HepG2 (cell line): Measurements from ENCODE around the gene CAMK4. TPM values are rescaled to one million over a fixed set of nuclear protein-coding genes. Genes with fewer than 3 reads are reported as not detected.

Source experiments
- ATAC-seq: fragments of 200-7000 bp; cut with Tn5 transposase; 3 replicates; pipeline ENCODE4 v1.9.1; 2020; ENCODE audit warnings: mild to moderate bottlenecking, moderate library complexity
- BruUV-seq: library from RNA; stranded (reverse); fragments of 400-500 nt; replicated peaks from 2 replicates; lab custom pipeline; 2021; lab: Mats Ljungman, UMichigan
- CTCF ChIA-PET: fragments of 300-600 bp; formaldehyde crosslinking; extraction: SDS; loops from one replicate; lab custom pipeline; 2021; ENCODE audit warnings: low total read pairs, inconsistent platforms, low intra/inter-chr PET ratio; lab: Yijun Ruan, JAX
- POLR2A ChIA-PET: fragments of 350-600 bp; sonication (Branson Sonifier 250); formaldehyde crosslinking; loops from one replicate; lab custom pipeline; 2020; ENCODE audit warnings: antibody characterized with exemption, inconsistent platforms; lab: Yijun Ruan, JAX
- DNase-seq: peaks from one replicate; pipeline ENCODE4 v3.0.0-alpha.2; 2015; ENCODE audit warnings: low spot score
- FAIRE-seq: peaks from 3 replicates; lab custom pipeline; 2011; peaks lifted over from hg19 to GRCh38; lab: Jason Lieb, UNC
- H2AFZ ChIP-seq: one replicate; pipeline ENCODE4 v1.6.1; 2011; ENCODE audit warnings: low read length, inconsistent platforms
- H3K27ac ChIP-seq: fragments of 300-600 bp; 3 replicates; pipeline ENCODE4 v1.8.0; 2011; ENCODE audit warnings: mixed run types, mild to moderate bottlenecking, mixed read lengths, low read length, inconsistent platforms; ENCODE audit not compliant: insufficient read depth; ENCODE audit errors: extremely low read length
- H3K27me3 ChIP-seq, 2 experiments: fragments of 200-600 bp in 1 of 2; 2 replicates in 1 of 2; 3 replicates in 1 of 2; pipeline versions ENCODE4 v1.6.0 to v1.8.0; 2011; ENCODE audit warnings: low read length in 2 of 2, mild to moderate bottlenecking in 2 of 2, moderate library complexity in 2 of 2, inconsistent platforms in 1 of 2; ENCODE audit not compliant: insufficient read depth in 2 of 2, control insufficient read depth in 1 of 2
- H3K36me3 ChIP-seq, 2 experiments: fragments of 200-600 bp in 1 of 2; replicated peaks in 1 of 2; 2 replicates in 1 of 2; 3 replicates in 1 of 2; pipeline versions ENCODE4 v1.5.1 to v1.8.0; 2011; ENCODE audit warnings: low read length in 2 of 2, inconsistent platforms in 1 of 2; ENCODE audit not compliant: insufficient read depth in 2 of 2, control insufficient read depth in 1 of 2
- H3K4me1 ChIP-seq: 2 replicates; pipeline ENCODE4 v1.5.1; 2012; ENCODE audit warnings: low read length, inconsistent platforms; ENCODE audit not compliant: insufficient read depth
- H3K4me2 ChIP-seq: 2 replicates; pipeline ENCODE4 v1.6.0; 2011; ENCODE audit warnings: low read depth, low read length, inconsistent platforms
- H3K4me3 ChIP-seq, 3 experiments: fragments of 200-600 bp in 1 of 3; sonication (generic), shearing (Covaris generic) in 1 of 3; replicated peaks in 1 of 3; 2 replicates each; pipeline ENCODE4 v1.5.1; 2011 to 2016; ENCODE audit warnings: low read length in 3 of 3, inconsistent platforms in 2 of 3, low read depth in 2 of 3, mild to moderate bottlenecking in 2 of 3, control low read depth in 1 of 3, mixed read lengths in 1 of 3; ENCODE audit not compliant: insufficient read depth in 1 of 3
- H3K79me2 ChIP-seq: one replicate; pipeline ENCODE4 v1.6.1; 2011; ENCODE audit warnings: low read length, inconsistent platforms; ENCODE audit not compliant: insufficient read depth
- H3K9ac ChIP-seq: 2 replicates; pipeline ENCODE4 v1.6.0; 2011; ENCODE audit warnings: mild to moderate bottlenecking, low read depth, low read length, inconsistent platforms; ENCODE audit not compliant: insufficient read depth
- H3K9me3 ChIP-seq: 2 replicates; pipeline ENCODE4 v1.5.1; 2012; ENCODE audit warnings: mild to moderate bottlenecking, low read length
- H4K20me1 ChIP-seq: 2 replicates; pipeline ENCODE4 v1.6.0; 2011; ENCODE audit warnings: inconsistent platforms, mild to moderate bottlenecking, low read length, moderate library complexity; ENCODE audit not compliant: insufficient read depth
- AHDC1 ChIP-seq: sonication (generic); formaldehyde crosslinking; IDR thresholded peaks from 2 replicates; pipeline ENCODE4 v1.5.1; 2020; ENCODE audit warnings: mild to moderate bottlenecking, missing genetic modification reagents, borderline replicate concordance
- ATAD3A ChIP-seq: sonication (generic); formaldehyde crosslinking; IDR thresholded peaks from 2 replicates; pipeline ENCODE4 v1.4.0; 2020; ENCODE audit warnings: missing genetic modification reagents
- FOXC1 ChIP-seq: sonication (generic); formaldehyde crosslinking; IDR thresholded peaks from 2 replicates; pipeline ENCODE4 v1.8.0; 2022; ENCODE audit warnings: mild to moderate bottlenecking, missing genetic modification reagents, borderline replicate concordance
- HNRNPLL ChIP-seq: fragments of 200-400 bp; formaldehyde crosslinking; IDR thresholded peaks from 2 replicates; pipeline ENCODE4 v1.6.1; 2017; ENCODE audit warnings: mild to moderate bottlenecking, low read depth, low read length; ENCODE audit not compliant: poor library complexity, severe bottlenecking
- RELA ChIP-seq: sonication (generic); formaldehyde crosslinking; IDR thresholded peaks from 2 replicates; pipeline ENCODE4 v1.4.0; 2020; ENCODE audit warnings: missing genetic modification reagents
- ZBTB10 ChIP-seq: sonication (generic); formaldehyde crosslinking; IDR thresholded peaks from 2 replicates; pipeline ENCODE4 v1.4.0; 2020; ENCODE audit warnings: missing genetic modification reagents, borderline replicate concordance
- ZBTB26 ChIP-seq: IDR thresholded peaks from 2 replicates; pipeline ENCODE4 v1.6.1; 2016; ENCODE audit warnings: missing compliant biosample characterization, missing genetic modification reagents, borderline replicate concordance
- ZFP1 ChIP-seq: IDR thresholded peaks from 2 replicates; pipeline ENCODE4 v1.6.1; 2016
- ZNF354B ChIP-seq: sonication (generic); formaldehyde crosslinking; IDR thresholded peaks from 2 replicates; pipeline ENCODE4 v1.8.0; 2022; ENCODE audit warnings: mild to moderate bottlenecking, missing genetic modification reagents
- ZNF619 ChIP-seq: sonication (generic); formaldehyde crosslinking; IDR thresholded peaks from 2 replicates; pipeline ENCODE4 v1.4.0; 2020; ENCODE audit warnings: mild to moderate bottlenecking, missing genetic modification reagents
- ZNF83 ChIP-seq: sonication (generic); formaldehyde crosslinking; IDR thresholded peaks from 2 replicates; pipeline ENCODE4 v1.4.0; 2020; ENCODE audit warnings: missing genetic modification reagents, mild to moderate bottlenecking, borderline replicate concordance
- ZZZ3 ChIP-seq: sonication (generic); formaldehyde crosslinking; IDR thresholded peaks from 2 replicates; pipeline ENCODE4 v1.4.0; 2020; ENCODE audit warnings: missing genetic modification reagents, mild to moderate bottlenecking, borderline replicate concordance
- WGBS: methylation state at CpG from one replicate; pipeline ENCODE4 v1.1.6; 2017; ENCODE audit warnings: low lambda C conversion rate; 5-methylcytosine and 5-hydroxymethylcytosine counted together
- in situ Hi-C: cut with HindIII; loops from 2 replicates; pipeline ENCODE4 v1.10.0; 2017; ENCODE audit warnings: low pct_unique_long_range_greater_than_20kb; ENCODE audit not compliant: extremely low pct_ligation_motif_present
- intact Hi-C: fragments of 100-400 bp; cut with micrococcal nuclease; formaldehyde crosslinking; loops from one replicate; pipeline ENCODE4 v1.10.0; 2022; ENCODE audit not compliant: unreplicated experiment
- polyA plus RNA-seq, 8 experiments: library from polyadenylated mRNA; depleted of rRNA in 3 of 8; stranded (reverse) in 7 of 8; unstranded in 1 of 8; fragments of >200 nt; fragmentation: Illumina TruSeq in 4 of 8; extraction: Trizol in 4 of 8; gene quantifications; 2 replicates each; pipeline versions ENCODE4 v1.2.1 to v1.2.3, GENCODE V29; 2011 to 2016; ENCODE audit warnings: low read depth in 4 of 8, missing spikeins in 1 of 8, mixed read lengths in 1 of 8; ENCODE audit not compliant: insufficient read depth in 1 of 8
- total RNA-seq, 5 experiments: library from RNA; depleted of rRNA; stranded (reverse); fragments of >200 nt; fragmentation: Illumina TruSeq; extraction: Trizol; gene quantifications; 2 replicates each; pipeline ENCODE4 v1.2.3, GENCODE V29; 2016; ENCODE audit warnings: low read depth in 1 of 5

The CAMK4 gene
- total and polyA plus RNA-seq, 2 of the 13 experiments (the other 11 are each of a cell fraction or from before 2014, with no cell fraction given) = not detected

DNA sequence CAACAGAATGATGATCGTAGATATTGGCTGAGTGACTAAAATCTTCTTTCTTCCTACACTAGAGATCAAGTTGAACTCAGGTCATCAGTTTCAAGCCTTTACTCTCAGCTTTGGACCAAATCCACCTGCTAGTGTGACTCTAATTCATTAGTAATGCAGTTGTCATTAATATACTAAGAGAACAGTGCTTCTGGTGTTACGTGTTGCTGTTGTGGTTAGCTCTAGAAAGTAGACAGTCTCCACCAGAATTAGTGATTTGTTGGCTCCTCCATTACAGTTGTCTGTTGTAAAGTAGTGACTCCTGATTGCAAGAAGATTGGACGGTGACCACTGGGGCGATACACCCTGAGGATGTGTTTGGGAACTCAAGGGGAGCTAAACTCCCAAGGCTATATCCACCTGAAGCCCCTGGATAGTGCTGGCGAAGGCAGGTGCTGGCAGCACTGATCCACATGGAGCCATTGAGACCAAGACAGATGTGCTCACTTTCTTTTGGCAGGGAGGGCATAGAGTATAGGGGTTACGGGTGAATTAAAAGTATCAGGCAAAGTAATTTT lies 3.1 kb downstream of the CAMK4 start (continued):
- no peak for TF ChIP-seq ZNF619 (CRISPR knock-in tag)

DNA sequence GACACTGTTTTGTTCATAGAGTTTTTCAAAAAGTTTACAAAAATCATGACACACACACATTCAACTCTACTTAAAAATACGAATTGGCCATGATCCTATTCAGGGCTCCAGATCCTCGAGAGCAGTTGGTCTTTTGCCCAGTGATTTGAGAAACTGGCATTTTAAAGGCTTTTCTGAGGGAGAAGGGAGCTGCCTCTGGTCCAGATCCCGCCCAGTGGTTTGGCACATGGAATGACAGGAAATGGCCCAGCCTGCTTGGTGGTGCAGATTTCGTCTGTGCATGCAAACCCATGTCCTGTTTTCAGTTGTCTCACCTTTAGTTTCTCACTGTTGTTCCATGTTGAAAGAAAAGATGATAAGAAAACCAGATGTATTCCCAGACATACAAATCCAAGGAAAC lies 3.6 kb downstream of the CAMK4 start:
- H2AFZ ChIP-seq = no peak overlapping the region
- CTCF ChIA-PET = no interaction called here
- FAIRE-seq (no peak), ATAC-seq (no peak), DNase-seq (no peak)
- TF ChIP-seq ZBTB10 (CRISPR knock-in tag) (no peak), ZNF354B (no peak), RELA (CRISPR knock-in tag) (no peak), AHDC1 (CRISPR knock-in tag) (no peak), ZNF83 (CRISPR knock-in tag) (no peak), HNRNPLL (no peak), ZFP1 (CRISPR knock-in tag) (no peak), ZBTB26 (CRISPR knock-in tag) (no peak), FOXC1 (CRISPR knock-in tag) (no peak), ZZZ3 (CRISPR knock-in tag) (no peak), ATAD3A (CRISPR knock-in tag) (no peak)
- BruUV-seq = no TSS peak
- no peak overlapping the region for H3K9ac ChIP-seq
- H3K9me3 ChIP-seq = no peaks in the 10 kb centered on the region
- H3K27me3 ChIP-seq = peaks cover 1 to 30% of the 10 kb centered on the region in 2 experiments; a peak in 3 of 5 replicates
- no peaks in the 10 kb centered on the region for H3K79me2 ChIP-seq
- in situ Hi-C loops = no loop called here
- no peak overlapping the region for H3K27ac ChIP-seq
- no peak overlapping the region for H3K4me3 ChIP-seq
- 4% methylated on average over 4 of the region's 4 CpGs for WGBS
- H3K36me3 ChIP-seq = no peaks in the 10 kb centered on the region
- intact Hi-C loops = no loop called here
- H3K4me2 ChIP-seq = no peak overlapping the region
- peaks cover 5% of the 10 kb centered on the region; the same call in 1 of the 2 replicates for H3K4me1 ChIP-seq
- H4K20me1 ChIP-seq = no peaks in the 10 kb centered on the region
- POLR2A ChIA-PET = no interaction called here
